Measurements from ENCODE around the gene LCK. TPM values are rescaled to one million over a fixed set of nuclear protein-coding genes. Genes with fewer than 3 reads are reported as not detected.

Gene LCK
- total RNA-seq, result 100 to 1,000 TPM; 187 to 238 (median 237) TPM

- Mint-ChIP-seq H3K4me3 (peak within 1 kb of the TSS; percentile 99), H3K4me1 (ENCODE audit: low read depth) (peaks cover 72% of the 10 kb centered on the region), H3K27me3 (ENCODE audit: low read depth) (no peaks in the 10 kb centered on the region), H3K36me3 (ENCODE audit: insufficient read depth) (peaks cover 2% of the 10 kb centered on the region), H3K9me3 (no peaks in the 10 kb centered on the region)
- DNase-seq (peak; percentile 58), ATAC-seq (peak; percentile 39 to 46)
Measured at GRCh38 chr1:32250893-32251716, at the start of gene LCK. Gene LCK (plus strand): TSS chr1:32251265. CDS start chr1:32274330, 23,065 bp downstream.

GRCh38 chr1:32204943-32205361 lies 46.1 kb upstream of the LCK start:
- H3K4me3 Mint-ChIP-seq, result peak overlapping the region; percentile 86
- H3K4me1 Mint-ChIP-seq (ENCODE audit: low read depth), result peaks cover 37% of the 10 kb centered on the region
- H3K27me3 Mint-ChIP-seq (ENCODE audit: low read depth), result no peaks in the 10 kb centered on the region
- ATAC-seq (no peak), DNase-seq (no peak)
- no peaks in the 10 kb centered on the region for H3K9me3 Mint-ChIP-seq
- no peaks in the 10 kb centered on the region for H3K36me3 Mint-ChIP-seq (ENCODE audit: insufficient read depth)

DNA sequence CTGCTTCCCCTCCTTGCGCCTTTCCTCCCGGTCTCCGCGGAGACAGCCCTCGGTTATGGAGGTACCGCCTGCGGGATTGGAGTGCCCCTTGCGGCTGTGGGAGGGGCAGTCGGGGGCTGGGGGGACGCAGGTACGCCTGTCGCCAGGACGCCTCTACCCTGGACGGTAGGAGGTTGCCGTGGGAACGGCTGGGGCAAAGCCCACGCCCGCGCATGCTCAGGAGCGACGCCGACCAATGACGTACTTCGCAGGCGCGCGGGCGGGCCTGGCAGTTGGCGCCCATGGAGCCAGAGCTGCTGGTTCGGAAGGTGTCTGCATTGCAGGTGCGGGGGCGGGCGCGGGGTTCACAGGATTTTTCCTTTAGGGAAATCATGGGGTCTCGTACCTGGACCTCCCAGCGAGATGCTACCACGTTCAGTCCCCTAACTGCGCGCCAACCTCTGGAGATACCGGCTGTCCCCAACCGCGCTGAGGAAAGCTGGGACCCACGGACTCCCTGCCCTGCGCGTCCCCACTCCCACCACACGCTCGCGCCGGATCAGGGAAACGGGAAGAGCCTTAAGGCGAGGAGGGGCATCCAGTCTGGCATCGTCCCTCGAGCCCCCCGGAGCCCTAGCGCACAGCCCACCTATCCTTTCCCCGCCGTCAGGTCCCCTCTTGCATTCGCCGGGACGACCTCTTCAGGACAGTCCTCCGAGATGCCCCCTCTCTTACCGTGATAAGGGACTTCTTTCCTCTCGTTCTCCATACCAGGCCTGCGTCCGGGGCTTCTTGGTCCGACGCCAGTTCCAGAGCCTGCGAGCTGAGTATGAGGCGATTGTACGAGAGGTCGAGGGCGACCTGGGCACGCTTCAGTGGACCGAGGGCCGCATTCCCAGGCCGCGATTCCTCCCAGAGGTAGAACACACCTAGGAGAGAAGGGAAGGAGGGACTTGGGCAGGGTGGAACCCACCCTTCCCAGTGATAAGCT lies 45.4 kb upstream of the LCK start, which contains the start of gene IQCC:
TSS of gene IQCC (plus strand) at position 271 of the 970 bp plus-strand sequence. CDS start at position 282, 11 bp downstream.
- Mint-ChIP-seq H3K9me3 (no peaks in the 10 kb centered on the region), H3K4me3 (peak within 1 kb of the TSS; percentile 86), H3K4me1 (ENCODE audit: low read depth) (peaks cover 31% of the 10 kb centered on the region), H3K36me3 (ENCODE audit: insufficient read depth) (no peaks in the 10 kb centered on the region), H3K27me3 (ENCODE audit: low read depth) (no peaks in the 10 kb centered on the region)
- DNase-seq (peak; percentile 81), ATAC-seq (peak; percentile 72 to 76)

- DNase-seq, result no peak
- no peak overlapping the region for H3K4me3 Mint-ChIP-seq
- no peak for ATAC-seq
- no peaks in the 10 kb centered on the region for H3K27me3 Mint-ChIP-seq (ENCODE audit: low read depth)
- H3K9me3 Mint-ChIP-seq, result no peaks in the 10 kb centered on the region
- H3K36me3 Mint-ChIP-seq (ENCODE audit: insufficient read depth), result no peaks in the 10 kb centered on the region
- peaks cover 15% of the 10 kb centered on the region for H3K4me1 Mint-ChIP-seq (ENCODE audit: low read depth)
Measured at GRCh38 chr1:32208469-32208868, 42.6 kb upstream of the LCK start.

- DNase-seq (no peak), ATAC-seq (no peak)
- H3K4me3 Mint-ChIP-seq, result no peak within 1 kb of the TSS
- no peaks in the 10 kb centered on the region for H3K36me3 Mint-ChIP-seq (ENCODE audit: insufficient read depth)
- peaks cover 15% of the 10 kb centered on the region for H3K4me1 Mint-ChIP-seq (ENCODE audit: low read depth)
- no peaks in the 10 kb centered on the region for H3K9me3 Mint-ChIP-seq
- no peaks in the 10 kb centered on the region for H3K27me3 Mint-ChIP-seq (ENCODE audit: low read depth)
Measured at GRCh38 chr1:32208891-32209328, 42.2 kb upstream of the LCK start, which contains the start of gene DCDC2B. Gene DCDC2B (plus strand): TSS chr1:32209089. CDS start chr1:32209094, 5 bp downstream.

- no peaks in the 10 kb centered on the region for H3K36me3 Mint-ChIP-seq (ENCODE audit: insufficient read depth)
Measured at GRCh38 chr1:32215629-32216480, 35.2 kb upstream of the LCK start.

GRCh38 chr1:32216566-32216965 lies 34.5 kb upstream of the LCK start:
- ATAC-seq, result no peak
- H3K36me3 Mint-ChIP-seq (ENCODE audit: insufficient read depth), result no peaks in the 10 kb centered on the region
- no peak overlapping the region for H3K4me3 Mint-ChIP-seq
- no peaks in the 10 kb centered on the region for H3K9me3 Mint-ChIP-seq
- DNase-seq, result no peak
- H3K4me1 Mint-ChIP-seq (ENCODE audit: low read depth), result peaks cover 26% of the 10 kb centered on the region
- no peaks in the 10 kb centered on the region for H3K27me3 Mint-ChIP-seq (ENCODE audit: low read depth)

More at GRCh38 chr1:32215629-32216480, 35.2 kb upstream of the LCK start:
- no peak overlapping the region for H3K4me3 Mint-ChIP-seq
- ATAC-seq, result peak; percentile 91 to 94
- no peaks in the 10 kb centered on the region for H3K9me3 Mint-ChIP-seq
- peak; percentile 53 for DNase-seq
- H3K4me1 Mint-ChIP-seq (ENCODE audit: low read depth), result peaks cover 19% of the 10 kb centered on the region
- H3K27me3 Mint-ChIP-seq (ENCODE audit: low read depth), result no peaks in the 10 kb centered on the region

DNA sequence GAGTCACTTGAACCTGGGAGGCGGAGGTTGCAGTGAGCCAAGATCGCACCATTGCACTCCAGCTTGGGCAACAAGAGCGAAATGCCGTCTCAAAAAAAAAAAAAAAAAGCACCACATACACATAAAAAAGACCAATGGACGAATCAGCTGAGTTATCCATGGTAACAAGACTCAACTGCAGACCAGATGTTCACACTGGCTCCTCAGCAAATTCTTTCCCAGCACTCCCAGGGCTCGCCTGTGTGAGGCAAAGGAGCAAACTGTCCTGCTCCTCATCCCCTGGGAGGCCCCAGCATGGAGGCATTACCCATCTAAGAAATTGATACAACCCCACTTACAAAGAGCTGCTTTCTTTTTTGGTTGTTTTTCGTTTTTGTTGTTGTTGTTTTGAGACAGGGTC lies 32.0 kb upstream of the LCK start:
- Mint-ChIP-seq H3K4me3 (no peak overlapping the region), H3K4me1 (ENCODE audit: low read depth) (peaks cover 36% of the 10 kb centered on the region), H3K9me3 (no peaks in the 10 kb centered on the region), H3K36me3 (ENCODE audit: insufficient read depth) (peaks cover 4% of the 10 kb centered on the region), H3K27me3 (ENCODE audit: low read depth) (no peaks in the 10 kb centered on the region)
- ATAC-seq (no peak), DNase-seq (no peak)

GRCh38 chr1:32220746-32221580 lies 30.1 kb upstream of the LCK start:
- peaks cover 12% of the 10 kb centered on the region for H3K36me3 Mint-ChIP-seq (ENCODE audit: insufficient read depth)
- ATAC-seq (no peak), DNase-seq (no peak)
- no peaks in the 10 kb centered on the region for H3K9me3 Mint-ChIP-seq
- H3K4me1 Mint-ChIP-seq (ENCODE audit: low read depth), result peaks cover 35% of the 10 kb centered on the region
- peak overlapping the region; percentile 97 for H3K4me3 Mint-ChIP-seq
- no peaks in the 10 kb centered on the region for H3K27me3 Mint-ChIP-seq (ENCODE audit: low read depth)

DNA sequence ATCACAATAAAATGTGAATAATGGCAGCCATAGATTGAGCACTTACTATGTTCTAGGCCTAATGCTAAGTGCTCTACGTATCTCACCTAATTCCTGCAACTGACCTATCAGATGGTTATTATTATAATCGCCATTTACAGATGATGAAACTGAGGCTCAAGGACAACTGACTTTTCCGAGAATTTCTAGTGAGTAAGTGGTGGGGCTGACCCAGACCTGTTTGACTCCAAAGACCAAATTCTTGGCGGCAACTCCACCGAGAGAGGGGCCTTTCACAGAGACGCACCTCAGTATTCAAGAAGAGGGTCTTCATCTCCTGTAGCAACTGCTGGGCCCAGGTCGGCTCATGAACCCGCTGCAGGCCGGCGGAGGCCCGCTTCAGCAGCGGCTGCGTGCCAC lies 29.5 kb upstream of the LCK start:
- Mint-ChIP-seq H3K9me3 (no peaks in the 10 kb centered on the region), H3K36me3 (ENCODE audit: insufficient read depth) (peaks cover 15% of the 10 kb centered on the region), H3K4me3 (peak overlapping the region; percentile 97), H3K4me1 (ENCODE audit: low read depth) (peaks cover 33% of the 10 kb centered on the region), H3K27me3 (ENCODE audit: low read depth) (no peaks in the 10 kb centered on the region)
- DNase-seq (no peak), ATAC-seq (no peak)

- Mint-ChIP-seq H3K9me3 (no peaks in the 10 kb centered on the region), H3K4me1 (ENCODE audit: low read depth) (peaks cover 32% of the 10 kb centered on the region), H3K36me3 (ENCODE audit: insufficient read depth) (peaks cover 15% of the 10 kb centered on the region), H3K4me3 (peak within 1 kb of the TSS; percentile 97), H3K27me3 (ENCODE audit: low read depth) (no peaks in the 10 kb centered on the region)
- ATAC-seq (peak; percentile 96), DNase-seq (peak; percentile 87)
Measured at GRCh38 chr1:32221980-32222755, 28.9 kb upstream of the LCK start, which contains the start of the genes EIF3I and TMEM234. Gene EIF3I (plus strand): TSS chr1:32222407. CDS start chr1:32222442, 35 bp downstream. Gene TMEM234 (minus strand): TSS chr1:32222353. CDS start chr1:32222322, 31 bp downstream.

DNA sequence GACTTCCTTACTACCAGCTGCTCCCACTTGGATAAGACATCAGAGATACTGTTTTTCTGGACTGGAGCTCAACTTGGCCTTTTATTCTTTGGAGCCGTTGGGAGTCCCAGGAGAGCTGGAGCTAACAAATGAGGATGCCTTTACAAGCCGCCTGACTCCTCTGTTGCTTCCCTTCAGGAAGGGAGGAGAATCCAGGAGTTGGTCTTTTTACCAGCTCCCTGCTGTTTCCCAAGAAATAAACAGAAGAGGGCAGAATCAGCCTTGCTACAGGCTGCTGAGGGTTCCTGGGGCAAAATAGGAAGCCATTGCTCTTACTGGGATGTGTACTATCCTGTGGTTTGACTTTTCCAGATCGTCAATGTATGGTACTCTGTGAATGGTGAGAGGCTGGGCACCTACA lies 27.4 kb upstream of the LCK start:
- Mint-ChIP-seq H3K4me3 (peak overlapping the region; percentile 97), H3K9me3 (no peaks in the 10 kb centered on the region), H3K36me3 (ENCODE audit: insufficient read depth) (peaks cover 30% of the 10 kb centered on the region), H3K27me3 (ENCODE audit: low read depth) (no peaks in the 10 kb centered on the region), H3K4me1 (ENCODE audit: low read depth) (peaks cover 35% of the 10 kb centered on the region)
- DNase-seq (no peak), ATAC-seq (no peak)

Measured in activated T-cell treated with anti-CD3 and anti-CD28 coated beads, Interleukin-2, amount 50 U/mL, for 4 hours (primary cell).